Suprapubic skin (tissue), 4 donors: ENCODE data around the gene PROC.

Source experiments
- CTCF ChIP-seq, 2 donors: fragments of 200-600 bp in 1 of 2; fragments of 450-650 bp in 1 of 2; sonication (generic) in 1 of 2; IDR thresholded peaks; one replicate each; pipeline ENCODE4 v1.5.1; 2016 to 2019; ENCODE audit warnings: antibody characterized with exemption in 2 of 2, mild to moderate bottlenecking in 1 of 2, moderate library complexity in 1 of 2
- EP300 ChIP-seq: sonication (generic); formaldehyde crosslinking; IDR thresholded peaks from one replicate; pipeline ENCODE4 v1.6.1; 2017; ENCODE audit warnings: antibody characterized with exemption
- POLR2A ChIP-seq, 2 donors: fragments of 450-650 bp; IDR thresholded peaks; one replicate each; pipeline ENCODE4 v1.6.1; 2017; ENCODE audit warnings: antibody characterized with exemption in 2 of 2, mild to moderate bottlenecking in 2 of 2, moderate library complexity in 2 of 2
- POLR2AphosphoS5 ChIP-seq, 3 donors: sonication (generic); formaldehyde crosslinking; IDR thresholded peaks; one replicate each; pipeline ENCODE4 v1.6.1; 2017; ENCODE audit warnings: antibody characterized with exemption in 3 of 3

GRCh38 chr2:127472268-127472667, 54.0 kb downstream of the PROC start:
- TF ChIP-seq POLR2A (IDR thresholded peaks at IDR 0.05) (no peak), CTCF (IDR thresholded peaks at IDR 0.05) (no peak), POLR2AphosphoS5 (IDR thresholded peaks at IDR 0.05) (no peak), EP300 (no peak)
